Sigmoid colon (tissue), 4 donors: ENCODE measurements around the gene RSPO3.

ENCODE experiments used
- CTCF ChIP-seq, 4 experiments: fragments of 450-650 bp in 3 of 4; fragments of 200-600 bp in 1 of 4; IDR thresholded peaks; one replicate each; pipeline ENCODE4 v1.5.1; 2016 to 2019; ENCODE audit warnings: antibody characterized with exemption in 4 of 4, mild to moderate bottlenecking in 3 of 4, moderate library complexity in 2 of 4
- POLR2A ChIP-seq, 2 donors: fragments of 450-650 bp; IDR thresholded peaks; one replicate each; pipeline ENCODE4 v1.6.1; 2016; ENCODE audit warnings: antibody characterized with exemption in 2 of 2, mild to moderate bottlenecking in 2 of 2, moderate library complexity in 2 of 2
- POLR2AphosphoS5 ChIP-seq, 4 donors: sonication (generic); formaldehyde crosslinking; IDR thresholded peaks; one replicate each; pipeline ENCODE4 v1.6.1; 2017; ENCODE audit warnings: antibody characterized with exemption in 4 of 4

GRCh38 chr6:127096167-127096566, 22.3 kb upstream of the RSPO3 start:
- no peak for TF ChIP-seq CTCF (IDR thresholded peaks at IDR 0.05)
- TF ChIP-seq POLR2A (IDR thresholded peaks at IDR 0.05) = no peak
- TF ChIP-seq POLR2AphosphoS5 (IDR thresholded peaks at IDR 0.05) = no peak
